ENCODE measurements around the gene RHBDD2. TPM values are rescaled to one million over a fixed set of nuclear protein-coding genes. Genes with fewer than 3 reads are reported as not detected.

The RHBDD2 gene
- total and polyA plus RNA-seq, 9 of the 15 experiments (the other 6 are each of a cell fraction or from before 2014, with no cell fraction given): 3.3 to 36.7 (median 17.9) TPM

DNA sequence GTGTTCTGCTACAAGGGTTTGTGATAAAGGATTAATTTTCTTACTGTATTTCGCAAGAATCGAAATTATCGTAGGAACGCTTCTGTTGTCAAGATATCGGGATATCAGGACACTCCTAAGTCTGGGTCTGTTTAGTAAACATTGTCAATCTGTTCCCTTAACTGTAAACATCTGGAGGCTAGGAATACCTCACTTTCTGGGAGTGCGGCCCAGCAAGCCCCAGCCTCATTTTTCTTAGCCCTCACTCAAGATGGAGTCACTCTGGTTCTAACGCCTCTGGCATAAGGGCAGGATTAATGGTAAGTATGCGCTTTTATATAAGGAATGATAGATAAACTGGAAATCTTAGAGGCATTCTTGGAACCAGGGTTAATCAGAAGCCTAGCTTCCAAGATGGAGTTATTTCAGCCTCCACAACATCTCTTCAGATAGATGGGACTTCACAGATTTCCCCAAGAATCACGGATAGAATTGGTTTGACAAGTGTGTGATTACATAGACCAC is 35.2 kb upstream of the RHBDD2 start (continued):
- TF ChIP-seq MEF2D (tag; conservative IDR thresholded peaks at IDR 0.05; ENCODE audit: low read depth) (peak; percentile 95), NFIX (CRISPR knock-in tag; IDR thresholded peaks at IDR 0.05; ENCODE audit: low read depth) (no peak), BHLHE40 (IDR thresholded peaks at IDR 0.05; ENCODE audit: low read length) (no peak), NBN (IDR thresholded peaks at IDR 0.05; ENCODE audit: low read depth) (no peak), FIP1L1 (IDR thresholded peaks at IDR 0.05; ENCODE audit: low read depth, low read length, poor library complexity, severe bottlenecking) (no peak), GATAD2A (IDR thresholded peaks at IDR 0.05) (no peak; the same call in 1 of the 2 replicates), SNIP1 (IDR thresholded peaks at IDR 0.05; ENCODE audit: low read depth) (no peak), NFXL1 (CRISPR knock-in tag; IDR thresholded peaks at IDR 0.05) (peak; percentile 92), PRMT5 (CRISPR knock-in tag; IDR thresholded peaks at IDR 0.05) (no peak), LEF1 (IDR thresholded peaks at IDR 0.05) (no peak), GATAD2B (IDR thresholded peaks at IDR 0.05; ENCODE audit: borderline replicate concordance) (no peak), RFX7 (CRISPR knock-in tag; IDR thresholded peaks at IDR 0.05) (peak; percentile 63; the same call in 1 of the 2 replicates), MAFG (tag; conservative IDR thresholded peaks at IDR 0.05) (peak; percentile 34; the same call in 1 of the 2 replicates), GABPB1 (CRISPR knock-in tag; IDR thresholded peaks at IDR 0.05) (no peak), PYGO2 (tag; IDR thresholded peaks at IDR 0.05) (peak; percentile 98), ARID1B (IDR thresholded peaks at IDR 0.05) (no peak)
- TF ChIP-seq, protein P1, sequence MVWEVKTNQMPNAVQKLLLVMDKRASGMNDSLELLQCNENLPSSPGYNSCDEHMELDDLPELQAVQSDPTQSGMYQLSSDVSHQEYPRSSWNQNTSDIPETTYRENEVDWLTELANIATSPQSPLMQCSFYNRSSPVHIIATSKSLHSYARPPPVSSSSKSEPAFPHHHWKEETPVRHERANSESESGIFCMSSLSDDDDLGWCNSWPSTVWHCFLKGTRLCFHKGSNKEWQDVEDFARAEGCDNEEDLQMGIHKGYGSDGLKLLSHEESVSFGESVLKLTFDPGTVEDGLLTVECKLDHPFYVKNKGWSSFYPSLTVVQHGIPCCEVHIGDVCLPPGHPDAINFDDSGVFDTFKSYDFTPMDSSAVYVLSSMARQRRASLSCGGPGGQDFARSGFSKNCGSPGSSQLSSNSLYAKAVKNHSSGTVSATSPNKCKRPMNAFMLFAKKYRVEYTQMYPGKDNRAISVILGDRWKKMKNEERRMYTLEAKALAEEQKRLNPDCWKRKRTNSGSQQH (CRISPR knock-in tag; IDR thresholded peaks at IDR 0.05): no peak
- TF ChIP-seq, protein P2, sequence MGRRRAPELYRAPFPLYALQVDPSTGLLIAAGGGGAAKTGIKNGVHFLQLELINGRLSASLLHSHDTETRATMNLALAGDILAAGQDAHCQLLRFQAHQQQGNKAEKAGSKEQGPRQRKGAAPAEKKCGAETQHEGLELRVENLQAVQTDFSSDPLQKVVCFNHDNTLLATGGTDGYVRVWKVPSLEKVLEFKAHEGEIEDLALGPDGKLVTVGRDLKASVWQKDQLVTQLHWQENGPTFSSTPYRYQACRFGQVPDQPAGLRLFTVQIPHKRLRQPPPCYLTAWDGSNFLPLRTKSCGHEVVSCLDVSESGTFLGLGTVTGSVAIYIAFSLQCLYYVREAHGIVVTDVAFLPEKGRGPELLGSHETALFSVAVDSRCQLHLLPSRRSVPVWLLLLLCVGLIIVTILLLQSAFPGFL (CRISPR knock-in tag; IDR thresholded peaks at IDR 0.05): no peak
- TF ChIP-seq, protein P3, sequence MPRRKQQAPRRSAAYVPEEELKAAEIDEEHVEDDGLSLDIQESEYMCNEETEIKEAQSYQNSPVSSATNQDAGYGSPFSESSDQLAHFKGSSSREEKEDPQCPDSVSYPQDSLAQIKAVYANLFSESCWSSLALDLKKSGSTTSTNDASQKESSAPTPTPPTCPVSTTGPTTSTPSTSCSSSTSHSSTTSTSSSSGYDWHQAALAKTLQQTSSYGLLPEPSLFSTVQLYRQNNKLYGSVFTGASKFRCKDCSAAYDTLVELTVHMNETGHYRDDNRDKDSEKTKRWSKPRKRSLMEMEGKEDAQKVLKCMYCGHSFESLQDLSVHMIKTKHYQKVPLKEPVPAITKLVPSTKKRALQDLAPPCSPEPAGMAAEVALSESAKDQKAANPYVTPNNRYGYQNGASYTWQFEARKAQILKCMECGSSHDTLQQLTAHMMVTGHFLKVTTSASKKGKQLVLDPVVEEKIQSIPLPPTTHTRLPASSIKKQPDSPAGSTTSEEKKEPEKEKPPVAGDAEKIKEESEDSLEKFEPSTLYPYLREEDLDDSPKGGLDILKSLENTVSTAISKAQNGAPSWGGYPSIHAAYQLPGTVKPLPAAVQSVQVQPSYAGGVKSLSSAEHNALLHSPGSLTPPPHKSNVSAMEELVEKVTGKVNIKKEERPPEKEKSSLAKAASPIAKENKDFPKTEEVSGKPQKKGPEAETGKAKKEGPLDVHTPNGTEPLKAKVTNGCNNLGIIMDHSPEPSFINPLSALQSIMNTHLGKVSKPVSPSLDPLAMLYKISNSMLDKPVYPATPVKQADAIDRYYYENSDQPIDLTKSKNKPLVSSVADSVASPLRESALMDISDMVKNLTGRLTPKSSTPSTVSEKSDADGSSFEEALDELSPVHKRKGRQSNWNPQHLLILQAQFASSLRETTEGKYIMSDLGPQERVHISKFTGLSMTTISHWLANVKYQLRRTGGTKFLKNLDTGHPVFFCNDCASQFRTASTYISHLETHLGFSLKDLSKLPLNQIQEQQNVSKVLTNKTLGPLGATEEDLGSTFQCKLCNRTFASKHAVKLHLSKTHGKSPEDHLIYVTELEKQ (CRISPR knock-in tag; IDR thresholded peaks at IDR 0.05): 0 out of 2 replicates have a peak, but pooled peaks have one; percentile 63
- TF ChIP-seq, protein P4, sequence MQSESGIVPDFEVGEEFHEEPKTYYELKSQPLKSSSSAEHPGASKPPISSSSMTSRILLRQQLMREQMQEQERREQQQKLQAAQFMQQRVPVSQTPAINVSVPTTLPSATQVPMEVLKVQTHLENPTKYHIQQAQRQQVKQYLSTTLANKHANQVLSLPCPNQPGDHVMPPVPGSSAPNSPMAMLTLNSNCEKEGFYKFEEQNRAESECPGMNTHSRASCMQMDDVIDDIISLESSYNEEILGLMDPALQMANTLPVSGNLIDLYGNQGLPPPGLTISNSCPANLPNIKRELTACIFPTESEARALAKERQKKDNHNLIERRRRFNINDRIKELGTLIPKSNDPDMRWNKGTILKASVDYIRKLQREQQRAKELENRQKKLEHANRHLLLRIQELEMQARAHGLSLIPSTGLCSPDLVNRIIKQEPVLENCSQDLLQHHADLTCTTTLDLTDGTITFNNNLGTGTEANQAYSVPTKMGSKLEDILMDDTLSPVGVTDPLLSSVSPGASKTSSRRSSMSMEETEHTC (IDR thresholded peaks at IDR 0.05): no peak
- TF ChIP-seq, protein P5, sequence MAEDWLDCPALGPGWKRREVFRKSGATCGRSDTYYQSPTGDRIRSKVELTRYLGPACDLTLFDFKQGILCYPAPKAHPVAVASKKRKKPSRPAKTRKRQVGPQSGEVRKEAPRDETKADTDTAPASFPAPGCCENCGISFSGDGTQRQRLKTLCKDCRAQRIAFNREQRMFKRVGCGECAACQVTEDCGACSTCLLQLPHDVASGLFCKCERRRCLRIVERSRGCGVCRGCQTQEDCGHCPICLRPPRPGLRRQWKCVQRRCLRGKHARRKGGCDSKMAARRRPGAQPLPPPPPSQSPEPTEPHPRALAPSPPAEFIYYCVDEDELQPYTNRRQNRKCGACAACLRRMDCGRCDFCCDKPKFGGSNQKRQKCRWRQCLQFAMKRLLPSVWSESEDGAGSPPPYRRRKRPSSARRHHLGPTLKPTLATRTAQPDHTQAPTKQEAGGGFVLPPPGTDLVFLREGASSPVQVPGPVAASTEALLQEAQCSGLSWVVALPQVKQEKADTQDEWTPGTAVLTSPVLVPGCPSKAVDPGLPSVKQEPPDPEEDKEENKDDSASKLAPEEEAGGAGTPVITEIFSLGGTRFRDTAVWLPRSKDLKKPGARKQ (CRISPR knock-in tag; IDR thresholded peaks at IDR 0.05): peak; percentile 64; the same call in 1 of the 2 replicates

Data from K562 (cell line).